GM13977 (cell line): ENCODE data around the gene CUX1.
"Not testable (repeated sequence)": the region's sequence is repeated elsewhere in the genome, so short reads cannot be mapped to it uniquely, and the experiment has no call there.

ENCODE experiments used
- DNase-seq: peaks from one replicate; pipeline ENCODE4 v3.0.0; 2012; ENCODE audit warnings: low spot score
- in situ Hi-C: fragments of 300-500 bp; cut with MboI; formaldehyde crosslinking; loops from one replicate; pipeline ENCODE4 v1.12.0; 2022; ENCODE audit warnings: low sequenced_read_pairs, low pct_unique_long_range_greater_than_20kb, mixed read lengths, inconsistent platforms; ENCODE audit not compliant: unreplicated experiment
- TF ChIP-seq, protein P1 (sequence below): IDR thresholded peaks from 2 replicates; pipeline ENCODE4 v1.5.1; 2012; ENCODE audit warnings: mild to moderate bottlenecking, control low read depth; ENCODE audit not compliant: insufficient read depth; ENCODE audit errors: extremely low read depth, missing control alignments

The CUX1 gene

DNA sequence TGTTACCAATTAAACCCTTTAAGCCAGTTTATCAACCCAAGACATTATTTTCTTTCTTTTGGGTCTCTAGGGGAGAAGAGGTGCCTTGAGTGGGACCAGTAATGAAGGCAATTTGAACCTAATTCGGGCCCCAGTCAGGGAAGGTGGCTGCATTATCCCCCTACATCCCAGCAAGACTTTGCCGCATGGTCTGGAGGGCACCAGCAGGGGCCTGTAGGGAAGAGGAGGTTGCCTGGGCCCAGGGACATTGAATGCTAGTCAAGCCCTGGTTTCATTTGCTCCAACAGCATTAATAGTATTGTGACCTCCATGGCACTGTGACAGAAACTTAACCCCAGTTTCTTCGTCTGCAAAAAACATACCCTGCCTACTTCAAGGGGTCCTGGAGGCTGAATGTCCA lies 108.8 kb downstream of the CUX1 start:
- in situ Hi-C loops, result no loop called here
- DNase-seq, result no peak
- TF ChIP-seq, protein P1, sequence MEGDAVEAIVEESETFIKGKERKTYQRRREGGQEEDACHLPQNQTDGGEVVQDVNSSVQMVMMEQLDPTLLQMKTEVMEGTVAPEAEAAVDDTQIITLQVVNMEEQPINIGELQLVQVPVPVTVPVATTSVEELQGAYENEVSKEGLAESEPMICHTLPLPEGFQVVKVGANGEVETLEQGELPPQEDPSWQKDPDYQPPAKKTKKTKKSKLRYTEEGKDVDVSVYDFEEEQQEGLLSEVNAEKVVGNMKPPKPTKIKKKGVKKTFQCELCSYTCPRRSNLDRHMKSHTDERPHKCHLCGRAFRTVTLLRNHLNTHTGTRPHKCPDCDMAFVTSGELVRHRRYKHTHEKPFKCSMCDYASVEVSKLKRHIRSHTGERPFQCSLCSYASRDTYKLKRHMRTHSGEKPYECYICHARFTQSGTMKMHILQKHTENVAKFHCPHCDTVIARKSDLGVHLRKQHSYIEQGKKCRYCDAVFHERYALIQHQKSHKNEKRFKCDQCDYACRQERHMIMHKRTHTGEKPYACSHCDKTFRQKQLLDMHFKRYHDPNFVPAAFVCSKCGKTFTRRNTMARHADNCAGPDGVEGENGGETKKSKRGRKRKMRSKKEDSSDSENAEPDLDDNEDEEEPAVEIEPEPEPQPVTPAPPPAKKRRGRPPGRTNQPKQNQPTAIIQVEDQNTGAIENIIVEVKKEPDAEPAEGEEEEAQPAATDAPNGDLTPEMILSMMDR, result no peak

DNA sequence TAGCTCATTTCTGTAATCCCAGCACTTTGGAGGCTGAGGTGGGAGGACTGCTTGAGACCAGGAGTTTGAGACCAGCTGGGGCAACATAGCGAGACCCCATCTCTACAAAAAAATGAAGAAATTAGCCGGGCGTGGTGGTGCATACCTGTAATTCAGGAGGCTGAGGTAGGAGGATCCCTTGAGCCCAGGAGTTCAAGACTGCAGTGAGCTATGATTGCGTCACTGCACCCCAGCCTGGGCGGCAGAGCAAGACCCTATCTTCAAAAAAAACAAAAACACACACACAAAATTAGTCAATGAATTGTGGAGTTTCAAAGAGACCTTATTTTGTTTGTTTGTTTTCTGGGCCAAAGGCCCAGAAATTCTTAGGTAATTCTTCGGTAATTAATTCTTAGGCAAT lies 110.0 kb downstream of the CUX1 start:
- TF ChIP-seq, protein P1, result no peak
- no peak for DNase-seq
- in situ Hi-C loops, result no loop called here

DNA sequence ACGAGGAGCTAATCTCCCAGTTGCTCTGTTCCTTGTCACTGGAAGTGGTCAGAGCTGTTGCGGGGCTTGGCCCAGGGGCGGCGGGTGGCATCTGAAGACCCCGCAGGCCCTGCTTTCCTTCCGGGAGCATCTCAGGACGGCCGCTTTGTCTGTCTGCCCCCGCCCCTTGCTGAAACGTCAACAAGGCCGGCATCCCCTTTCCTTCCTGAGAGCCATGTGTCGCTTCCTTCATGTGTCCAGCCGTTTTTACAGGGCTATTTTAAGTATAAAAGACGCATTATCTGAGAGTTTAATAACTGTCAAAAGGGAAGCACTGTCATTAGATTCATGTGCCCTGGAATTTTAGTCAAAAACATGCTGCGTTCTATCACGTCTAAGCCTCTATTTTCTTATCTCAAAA lies 110.4 kb downstream of the CUX1 start:
- in situ Hi-C loops, result no loop called here

DNA sequence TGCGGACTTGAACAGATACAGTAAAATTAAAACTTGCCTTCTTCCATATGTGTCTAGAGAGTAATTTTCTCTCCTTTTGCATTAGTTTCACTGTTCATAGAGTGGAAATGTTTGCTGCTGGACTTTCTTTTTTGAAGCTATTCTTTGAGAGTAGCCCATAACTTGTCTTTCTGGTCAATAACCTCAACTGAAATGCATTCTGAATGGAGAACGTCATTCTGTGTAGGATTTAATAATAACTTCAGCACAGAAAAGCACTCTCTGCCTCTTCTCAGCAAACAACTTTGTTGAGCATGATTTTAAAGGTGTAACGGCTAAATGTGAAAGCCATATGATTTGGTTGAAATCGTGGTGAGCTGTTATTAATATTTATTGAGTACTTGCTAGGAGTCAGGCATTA lies 111.8 kb downstream of the CUX1 start:
- no peak for DNase-seq
- in situ Hi-C loops, result no loop called here
- TF ChIP-seq, protein P1, result no peak

More for the DNA sequence above, 110.4 kb downstream of the CUX1 start:
- DNase-seq, result no peak
- TF ChIP-seq, protein P1, result no peak

DNA sequence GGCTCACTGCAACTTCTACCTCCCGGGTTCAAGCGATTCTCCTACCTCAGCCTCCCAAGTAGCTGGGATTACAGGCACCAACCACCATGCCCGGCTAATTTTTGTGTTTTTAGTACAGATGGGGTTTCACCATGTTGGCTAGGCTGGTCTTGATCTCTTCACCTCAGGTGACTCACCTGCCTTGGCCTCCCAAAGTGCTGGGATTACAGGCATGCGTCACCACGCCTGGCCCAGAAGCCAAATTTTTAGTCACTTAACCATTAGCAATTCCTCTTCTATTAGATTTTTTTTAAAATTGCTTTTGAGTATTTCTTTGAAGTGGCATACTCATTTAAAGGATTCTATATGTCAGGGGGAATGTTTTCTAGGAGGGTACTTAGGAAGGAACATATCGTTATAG lies 112.5 kb downstream of the CUX1 start:
- in situ Hi-C loops, DNase-seq: not testable (repeated sequence)

DNA sequence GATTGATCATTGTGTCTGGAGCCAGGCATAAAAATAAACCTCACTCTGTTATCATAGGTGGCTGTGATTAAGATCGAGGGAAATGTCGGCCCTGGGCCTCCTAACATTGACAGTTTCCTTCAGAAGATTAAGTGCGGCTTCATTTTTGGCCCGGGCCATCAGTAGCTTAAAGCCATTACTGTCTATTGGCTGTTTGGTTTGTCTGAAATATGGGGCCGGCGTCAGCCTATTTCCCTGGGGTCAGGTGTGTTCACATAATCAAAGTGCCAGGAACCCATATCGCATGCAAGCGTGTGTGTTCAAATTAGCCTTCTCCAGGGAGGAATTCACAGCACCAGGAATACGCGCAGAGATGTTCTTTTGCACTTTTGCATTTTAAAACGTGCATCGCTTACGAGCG lies 114.7 kb downstream of the CUX1 start:
- TF ChIP-seq, protein P1, result no peak
- in situ Hi-C loops, result no loop called here
- DNase-seq, result no peak

DNA sequence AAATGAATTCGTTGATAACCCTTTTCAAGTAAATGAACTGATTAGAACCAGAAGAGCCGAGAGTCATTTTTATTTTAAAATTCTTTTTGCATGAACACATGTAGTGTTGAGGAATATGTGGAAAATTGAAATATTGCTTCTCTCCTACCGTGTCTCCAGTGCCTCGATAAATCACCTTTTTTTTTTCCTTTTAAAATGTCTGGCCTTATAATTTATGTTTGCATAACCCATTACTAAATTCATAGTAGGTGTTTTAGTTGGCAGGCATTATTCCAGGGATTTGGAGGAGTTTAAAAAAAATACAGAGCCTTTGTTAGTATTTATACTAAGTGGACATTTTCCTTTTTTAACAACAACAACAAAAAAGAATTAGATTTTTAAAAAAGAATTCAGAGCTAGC lies 115.6 kb downstream of the CUX1 start:
- no peak for DNase-seq
- in situ Hi-C loops, result no loop called here
- TF ChIP-seq, protein P1, result no peak
